Measurements from ENCODE around the gene LRRTM2.
"Not testable (repeated sequence)": the region's sequence is repeated elsewhere in the genome, so short reads cannot be mapped to it uniquely, and the experiment has no call there.

LRRTM2 gene

DNA sequence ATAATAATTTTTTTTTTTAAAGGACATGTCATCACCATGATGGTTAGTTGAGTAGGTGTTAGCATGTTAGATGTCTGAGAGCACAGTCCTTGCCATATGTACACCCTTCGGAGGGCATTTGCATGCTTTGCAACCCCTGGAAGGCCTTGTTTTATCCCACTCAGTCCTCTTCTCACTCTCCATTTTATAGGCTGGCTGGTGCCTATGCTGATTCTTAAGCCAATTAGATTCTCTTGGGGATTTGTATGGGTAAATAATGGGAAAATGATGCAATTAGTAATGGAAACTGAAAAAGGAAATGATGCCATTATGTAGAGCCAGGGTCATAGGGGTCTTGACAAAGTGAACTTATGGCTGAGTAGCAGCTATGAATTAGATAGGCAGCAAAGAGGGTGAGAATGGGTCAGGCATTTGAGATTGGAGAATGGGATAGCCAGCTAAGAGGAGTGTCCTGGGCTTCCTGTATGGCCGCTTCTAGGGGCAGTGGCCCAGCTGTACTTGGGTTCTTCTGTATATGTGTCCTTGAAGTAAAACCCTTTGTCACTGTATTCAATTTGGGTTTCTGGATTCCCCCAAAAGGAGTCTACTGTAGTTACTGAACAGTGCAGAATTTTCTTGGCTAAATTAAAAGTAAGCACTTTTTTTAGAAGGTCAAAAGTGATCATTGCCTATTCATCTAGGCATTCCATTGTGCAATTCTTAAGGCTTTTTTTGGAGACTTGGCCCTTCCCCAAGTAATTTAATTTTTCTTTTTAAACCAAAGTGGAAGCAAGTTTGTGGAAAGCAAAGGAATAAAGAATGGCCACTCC is 31.6 kb downstream of the LRRTM2 start:
- WGBS (ENCODE audit: insufficient coverage, insufficient read length): no CpG with 5 or more reads among the region's 2 CpGs
- Histone ChIP-seq H3K27me3 (ENCODE audit: control insufficient read depth, insufficient read depth, low read length) (no peaks in the 10 kb centered on the region), H3K27ac (ENCODE audit: low read length) (no peak overlapping the region), H3K4me3 (ENCODE audit: low read length) (no peak overlapping the region), H3K36me3 (ENCODE audit: control insufficient read depth, insufficient read depth, low read length) (no peaks in the 10 kb centered on the region), H3K9me3 (ENCODE audit: control insufficient read depth, insufficient read depth, low read length) (no peaks in the 10 kb centered on the region), H3K4me1 (ENCODE audit: control insufficient read depth, insufficient read depth, low read length) (no peaks in the 10 kb centered on the region; the same call in 1 of the 2 replicates)
- no peak for DNase-seq (ENCODE audit: low read depth, low spot score)

DNA sequence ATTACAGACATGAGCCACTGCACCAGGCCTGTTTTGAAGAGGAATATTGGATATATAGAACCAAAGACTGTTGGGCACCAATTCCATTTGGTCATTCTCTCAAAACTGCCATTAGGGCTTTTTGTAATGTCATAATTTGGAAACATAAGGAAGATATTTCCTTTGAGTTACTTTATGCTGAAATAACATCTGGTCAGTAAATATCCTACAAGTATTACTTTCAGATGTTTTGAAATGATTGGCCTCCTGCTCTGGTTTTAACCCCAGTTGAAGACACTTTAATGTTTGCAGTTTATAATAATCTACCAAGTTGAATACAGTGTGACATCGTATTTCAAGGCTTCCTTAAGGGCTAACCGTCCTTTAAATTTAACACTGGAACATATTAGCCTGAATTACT is 33.6 kb downstream of the LRRTM2 start:
- no CpG with 5 or more reads among the region's 2 CpGs for WGBS (ENCODE audit: insufficient coverage, insufficient read length)
- no peak for DNase-seq (ENCODE audit: low read depth, low spot score)
- no peak overlapping the region for H3K27ac ChIP-seq (ENCODE audit: low read length)
- peaks cover 2% of the 10 kb centered on the region; the same call in 1 of the 2 replicates for H3K4me1 ChIP-seq (ENCODE audit: control insufficient read depth, insufficient read depth, low read length)
- no peaks in the 10 kb centered on the region for H3K27me3 ChIP-seq (ENCODE audit: control insufficient read depth, insufficient read depth, low read length)
- no peaks in the 10 kb centered on the region for H3K36me3 ChIP-seq (ENCODE audit: control insufficient read depth, insufficient read depth, low read length)
- H3K9me3 ChIP-seq (ENCODE audit: control insufficient read depth, insufficient read depth, low read length): no peaks in the 10 kb centered on the region
- H3K4me3 ChIP-seq (ENCODE audit: low read length): no peak overlapping the region

DNA sequence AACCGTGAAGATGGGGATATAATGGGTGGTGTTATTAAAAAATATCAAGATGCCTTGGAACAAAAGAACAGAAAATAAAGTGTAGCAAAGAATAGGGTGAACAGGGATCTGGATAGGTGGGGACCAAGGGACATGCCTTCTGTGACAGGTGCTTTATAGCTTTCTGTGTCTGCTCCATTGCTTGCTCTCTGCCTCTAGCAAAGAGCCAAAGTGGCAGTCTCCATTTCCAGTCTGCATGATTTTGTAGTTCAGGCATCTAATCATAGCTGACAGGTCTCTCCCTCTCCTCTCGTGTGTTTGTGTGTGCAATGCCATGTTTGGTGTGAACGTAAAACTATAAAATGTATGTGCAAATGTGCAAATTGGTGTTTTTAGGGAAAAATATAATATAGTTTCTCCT is 35.0 kb downstream of the LRRTM2 start:
- Histone ChIP-seq H3K4me1 (ENCODE audit: control insufficient read depth, insufficient read depth, low read length) (peaks cover 3% of the 10 kb centered on the region; the same call in 1 of the 2 replicates), H3K36me3 (ENCODE audit: control insufficient read depth, insufficient read depth, low read length) (no peaks in the 10 kb centered on the region), H3K27me3 (ENCODE audit: control insufficient read depth, insufficient read depth, low read length) (no peaks in the 10 kb centered on the region), H3K4me3 (ENCODE audit: low read length) (no peak overlapping the region), H3K9me3 (ENCODE audit: control insufficient read depth, insufficient read depth, low read length) (no peaks in the 10 kb centered on the region), H3K27ac (ENCODE audit: low read length) (no peak overlapping the region)
- DNase-seq (ENCODE audit: low read depth, low spot score): no peak
- 100% methylated on average over 1 of the region's 3 CpGs for WGBS (ENCODE audit: insufficient coverage, insufficient read length)

GRCh38 chr5:138837160-138837559 is 38.0 kb downstream of the LRRTM2 start:
- Histone ChIP-seq H3K9me3 (ENCODE audit: control insufficient read depth, insufficient read depth, low read length) (no peaks in the 10 kb centered on the region), H3K4me3 (ENCODE audit: low read length) (no peak overlapping the region), H3K27me3 (ENCODE audit: control insufficient read depth, insufficient read depth, low read length) (no peaks in the 10 kb centered on the region), H3K36me3 (ENCODE audit: control insufficient read depth, insufficient read depth, low read length) (no peaks in the 10 kb centered on the region), H3K27ac (ENCODE audit: low read length) (no peak overlapping the region), H3K4me1 (ENCODE audit: control insufficient read depth, insufficient read depth, low read length) (peaks cover 3% of the 10 kb centered on the region; the same call in 1 of the 2 replicates)
- no peak for DNase-seq (ENCODE audit: low read depth, low spot score)
- 100% methylated on average over 3 of the region's 4 CpGs for WGBS (ENCODE audit: insufficient coverage, insufficient read length)

DNA sequence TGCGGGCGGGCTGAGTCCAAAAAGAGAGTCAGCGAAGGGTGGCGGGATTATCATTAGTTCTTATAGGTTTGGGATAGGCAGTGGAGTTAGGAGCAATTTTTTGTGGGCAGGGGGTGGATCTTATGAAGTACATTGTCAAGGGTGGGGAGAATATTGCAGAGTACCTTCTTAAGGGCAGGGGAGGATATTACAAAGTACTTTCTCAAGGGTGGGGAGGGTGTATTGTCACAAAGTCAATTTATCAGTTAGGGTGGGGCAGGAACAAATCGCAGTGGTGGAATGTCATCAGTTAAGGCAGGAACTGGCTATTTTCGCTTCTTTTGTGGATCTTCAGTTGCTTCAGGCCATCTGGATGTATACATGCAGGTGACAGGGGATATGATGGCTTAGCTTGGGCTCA is 40.3 kb downstream of the LRRTM2 start:
- not testable (repeated sequence) for H3K27ac ChIP-seq (ENCODE audit: low read length); DNase-seq (ENCODE audit: low read depth, low spot score); H3K4me1 ChIP-seq (ENCODE audit: control insufficient read depth, insufficient read depth, low read length); H3K27me3 ChIP-seq (ENCODE audit: control insufficient read depth, insufficient read depth, low read length); H3K4me3 ChIP-seq (ENCODE audit: low read length); H3K9me3 ChIP-seq (ENCODE audit: control insufficient read depth, insufficient read depth, low read length); H3K36me3 ChIP-seq (ENCODE audit: control insufficient read depth, insufficient read depth, low read length)
- no CpG with 5 or more reads among the region's 6 CpGs for WGBS (ENCODE audit: insufficient coverage, insufficient read length)

- peaks cover 7% of the 10 kb centered on the region; the same call in 1 of the 2 replicates for H3K4me1 ChIP-seq (ENCODE audit: control insufficient read depth, insufficient read depth, low read length)
- no peak overlapping the region for H3K27ac ChIP-seq (ENCODE audit: low read length)
- H3K36me3 ChIP-seq (ENCODE audit: control insufficient read depth, insufficient read depth, low read length): no peaks in the 10 kb centered on the region
- WGBS (ENCODE audit: insufficient coverage, insufficient read length): 93% methylated on average over 1 of the region's 3 CpGs
- H3K9me3 ChIP-seq (ENCODE audit: control insufficient read depth, insufficient read depth, low read length): no peaks in the 10 kb centered on the region
- no peaks in the 10 kb centered on the region for H3K27me3 ChIP-seq (ENCODE audit: control insufficient read depth, insufficient read depth, low read length)
- DNase-seq (ENCODE audit: low read depth, low spot score): no peak
- H3K4me3 ChIP-seq (ENCODE audit: low read length): no peak overlapping the region
Measured at GRCh38 chr5:138833726-138834480, 41.2 kb downstream of the LRRTM2 start.

- no CpG with 5 or more reads among the region's 2 CpGs for whole genome bisulfite sequencing (ENCODE audit: insufficient coverage, insufficient read length)
- Histone ChIP-seq H3K36me3 (ENCODE audit: control insufficient read depth, insufficient read depth, low read length) (no peaks in the 10 kb centered on the region), H3K27me3 (ENCODE audit: control insufficient read depth, insufficient read depth, low read length) (no peaks in the 10 kb centered on the region), H3K9me3 (ENCODE audit: control insufficient read depth, insufficient read depth, low read length) (no peaks in the 10 kb centered on the region), H3K4me3 (ENCODE audit: low read length) (no peak overlapping the region), H3K4me1 (ENCODE audit: control insufficient read depth, insufficient read depth, low read length) (peaks cover 7% of the 10 kb centered on the region; the same call in 1 of the 2 replicates), H3K27ac (ENCODE audit: low read length) (no peak overlapping the region)
- no peak for DNase-seq (ENCODE audit: low read depth, low spot score)
Measured at GRCh38 chr5:138833080-138833479, 42.1 kb downstream of the LRRTM2 start.

DNA sequence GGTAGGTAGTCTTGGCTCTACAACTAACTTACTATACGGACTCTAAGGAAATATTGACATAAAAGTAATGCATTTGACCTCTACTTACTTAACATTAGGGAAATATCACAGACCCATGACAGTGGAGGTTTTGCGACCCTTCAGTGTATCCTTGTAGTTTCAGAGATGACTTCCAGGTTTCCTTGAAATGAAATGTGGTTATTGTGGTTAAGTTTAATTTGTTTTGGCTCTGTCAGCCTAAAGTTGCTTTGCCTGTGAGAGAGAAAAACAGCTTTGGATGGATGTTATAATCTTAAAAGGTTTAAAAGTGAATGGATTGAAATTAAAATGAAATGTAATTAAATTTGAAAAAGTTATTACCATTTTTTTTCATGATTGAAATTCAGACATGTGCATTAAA is 42.9 kb downstream of the LRRTM2 start:
- no peak overlapping the region for H3K4me3 ChIP-seq (ENCODE audit: low read length)
- no CpG with 5 or more reads among the region's 2 CpGs for WGBS (ENCODE audit: insufficient coverage, insufficient read length)
- no peaks in the 10 kb centered on the region for H3K9me3 ChIP-seq (ENCODE audit: control insufficient read depth, insufficient read depth, low read length)
- peaks cover 6% of the 10 kb centered on the region; the same call in 1 of the 2 replicates for H3K4me1 ChIP-seq (ENCODE audit: control insufficient read depth, insufficient read depth, low read length)
- H3K27me3 ChIP-seq (ENCODE audit: control insufficient read depth, insufficient read depth, low read length): no peaks in the 10 kb centered on the region
- no peak overlapping the region for H3K27ac ChIP-seq (ENCODE audit: low read length)
- H3K36me3 ChIP-seq (ENCODE audit: control insufficient read depth, insufficient read depth, low read length): no peaks in the 10 kb centered on the region
- no peak for DNase-seq (ENCODE audit: low read depth, low spot score)

DNA sequence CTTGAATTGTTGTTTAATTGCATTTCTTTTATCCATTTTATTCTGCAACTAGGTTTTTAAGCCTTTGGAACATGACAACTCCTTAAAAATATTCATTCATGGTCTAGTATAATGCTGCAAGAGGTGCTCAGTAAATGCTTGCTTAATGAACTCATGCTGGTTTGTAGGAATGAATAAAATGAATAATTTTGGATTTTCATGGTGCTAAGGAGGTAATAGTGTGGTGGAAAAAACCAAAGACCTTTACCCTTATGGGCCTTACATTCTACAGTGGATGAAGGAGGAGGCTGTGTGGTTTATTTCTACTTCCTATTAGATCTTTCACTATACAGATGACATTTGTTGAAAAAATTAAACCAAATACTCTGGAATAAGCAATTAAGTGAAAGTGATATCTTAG is 43.4 kb downstream of the LRRTM2 start:
- H3K27me3 ChIP-seq (ENCODE audit: control insufficient read depth, insufficient read depth, low read length): no peaks in the 10 kb centered on the region
- H3K9me3 ChIP-seq (ENCODE audit: control insufficient read depth, insufficient read depth, low read length): no peaks in the 10 kb centered on the region
- DNase-seq (ENCODE audit: low read depth, low spot score): no peak
- H3K36me3 ChIP-seq (ENCODE audit: control insufficient read depth, insufficient read depth, low read length): no peaks in the 10 kb centered on the region; the same call in 1 of the 2 replicates
- no peak overlapping the region for H3K4me3 ChIP-seq (ENCODE audit: low read length)
- no peak overlapping the region for H3K27ac ChIP-seq (ENCODE audit: low read length)
- H3K4me1 ChIP-seq (ENCODE audit: control insufficient read depth, insufficient read depth, low read length): peaks cover 6% of the 10 kb centered on the region; the same call in 1 of the 2 replicates

GRCh38 chr5:138829341-138829740 is 45.8 kb downstream of the LRRTM2 start:
- Histone ChIP-seq H3K4me3 (ENCODE audit: low read length) (no peak overlapping the region), H3K9me3 (ENCODE audit: control insufficient read depth, insufficient read depth, low read length) (no peaks in the 10 kb centered on the region), H3K27ac (ENCODE audit: low read length) (no peak overlapping the region), H3K4me1 (ENCODE audit: control insufficient read depth, insufficient read depth, low read length) (peaks cover 4% of the 10 kb centered on the region; the same call in 1 of the 2 replicates), H3K36me3 (ENCODE audit: control insufficient read depth, insufficient read depth, low read length) (no peaks in the 10 kb centered on the region; the same call in 1 of the 2 replicates), H3K27me3 (ENCODE audit: control insufficient read depth, insufficient read depth, low read length) (no peaks in the 10 kb centered on the region)
- WGBS (ENCODE audit: insufficient coverage, insufficient read length): no CpG with 5 or more reads among the region's 3 CpGs
- no peak for DNase-seq (ENCODE audit: low read depth, low spot score)

All from iPS DF 6.9 (cell line).